ENCODE data around the gene CYFIP2.

- TF ChIP-seq CTCF (IDR thresholded peaks at IDR 0.05; ENCODE audit: poor library complexity): no peak
- no peak for TF ChIP-seq EZH2phosphoT487 (IDR thresholded peaks at IDR 0.05; ENCODE audit: low read depth, severe bottlenecking, unreplicated experiment)
These were observed 91.9 kb downstream of the CYFIP2 start for GRCh38 chr5:157357823-157358222.
